Type B pancreatic cell (in vitro differentiated cells): ENCODE data around the gene DHX8. TPM values are rescaled to one million over a fixed set of nuclear protein-coding genes. Genes with fewer than 3 reads are reported as not detected.

Source experiments
- DNase-seq: peaks from one replicate; pipeline ENCODE4 v3.0.0; 2021; ENCODE audit warnings: mixed read lengths; ENCODE audit not compliant: unreplicated experiment; ENCODE audit errors: extremely low spot score
- H3K27ac Mint-ChIP-seq: 2 replicates; pipeline ENCODE4 v1.8.0; 2021; ENCODE audit warnings: mild to moderate bottlenecking, mixed read lengths
- H3K27me3 Mint-ChIP-seq: 2 replicates; pipeline ENCODE4 v1.8.0; 2021; ENCODE audit warnings: mixed read lengths
- H3K36me3 Mint-ChIP-seq: 2 replicates; pipeline ENCODE4 v1.8.0; 2021; ENCODE audit warnings: mixed read lengths
- H3K4me1 Mint-ChIP-seq: one replicate; pipeline ENCODE4 v1.8.0; 2021; ENCODE audit warnings: mixed read lengths; ENCODE audit not compliant: unreplicated experiment
- H3K4me3 Mint-ChIP-seq: 2 replicates; pipeline ENCODE4 v1.8.0; 2021; ENCODE audit warnings: mild to moderate bottlenecking, mixed read lengths
- H3K9me3 Mint-ChIP-seq: 2 replicates; pipeline ENCODE4 v1.8.0; 2021; ENCODE audit warnings: mixed read lengths
- CTCF ChIP-seq: fragments of 200-600 bp; sonication (generic); conservative IDR thresholded peaks from 2 replicates; pipeline ENCODE4 v1.5.0; 2021; ENCODE audit warnings: antibody characterized with exemption, mild to moderate bottlenecking
- total RNA-seq: library from RNA; stranded (reverse); gene quantifications from 2 replicates; pipeline ENCODE4 v1.2.1, GENCODE V29; 2021; ENCODE audit warnings: low replicate concordance

Gene DHX8
- total RNA-seq, 1 donor from 2014 or later = 56.8 TPM

GRCh38 chr17:43464046-43464445 lies 19.7 kb upstream of the DHX8 start:
- Mint-ChIP-seq H3K4me3 (no peak overlapping the region), H3K9me3 (no peaks in the 10 kb centered on the region), H3K27me3 (peaks cover 5% of the 10 kb centered on the region), H3K36me3 (no peaks in the 10 kb centered on the region), H3K4me1 (peaks cover 14% of the 10 kb centered on the region), H3K27ac (no peak overlapping the region)
- no peak for DNase-seq
- no peak for TF ChIP-seq CTCF

- H3K27ac Mint-ChIP-seq = no peak overlapping the region
- no peak for DNase-seq
- no peaks in the 10 kb centered on the region for H3K36me3 Mint-ChIP-seq
- peaks cover 5% of the 10 kb centered on the region for H3K27me3 Mint-ChIP-seq
- peaks cover 19% of the 10 kb centered on the region for H3K4me1 Mint-ChIP-seq
- no peaks in the 10 kb centered on the region for H3K9me3 Mint-ChIP-seq
- no peak overlapping the region for H3K4me3 Mint-ChIP-seq
- no peak for TF ChIP-seq CTCF
These were observed 18.7 kb upstream of the DHX8 start for GRCh38 chr17:43465049-43465448.

- no peak overlapping the region for H3K4me3 Mint-ChIP-seq
- TF ChIP-seq CTCF = no peak
- peaks cover 19% of the 10 kb centered on the region for H3K4me1 Mint-ChIP-seq
- H3K9me3 Mint-ChIP-seq = no peaks in the 10 kb centered on the region
- no peaks in the 10 kb centered on the region for H3K36me3 Mint-ChIP-seq
- H3K27ac Mint-ChIP-seq = peak overlapping the region; percentile 17
- no peak for DNase-seq
- peaks cover 5% of the 10 kb centered on the region for H3K27me3 Mint-ChIP-seq
These were observed 15.7 kb upstream of the DHX8 start for GRCh38 chr17:43467981-43468581.

GRCh38 chr17:43468691-43469139 lies 15.1 kb upstream of the DHX8 start:
- DNase-seq = no peak
- H3K27me3 Mint-ChIP-seq = peaks cover 5% of the 10 kb centered on the region
- no peaks in the 10 kb centered on the region for H3K9me3 Mint-ChIP-seq
- TF ChIP-seq CTCF = no peak
- H3K4me1 Mint-ChIP-seq = peaks cover 19% of the 10 kb centered on the region
- H3K27ac Mint-ChIP-seq = peak overlapping the region; percentile 67
- H3K4me3 Mint-ChIP-seq = no peak overlapping the region
- no peaks in the 10 kb centered on the region for H3K36me3 Mint-ChIP-seq

GRCh38 chr17:43469145-43469544 lies 14.6 kb upstream of the DHX8 start:
- peak overlapping the region; percentile 67 for H3K27ac Mint-ChIP-seq
- H3K27me3 Mint-ChIP-seq = peaks cover 5% of the 10 kb centered on the region
- no peaks in the 10 kb centered on the region for H3K36me3 Mint-ChIP-seq
- H3K9me3 Mint-ChIP-seq = no peaks in the 10 kb centered on the region
- H3K4me1 Mint-ChIP-seq = peaks cover 19% of the 10 kb centered on the region
- no peak for DNase-seq
- no peak overlapping the region for H3K4me3 Mint-ChIP-seq
- no peak for TF ChIP-seq CTCF
